ENCODE data around the gene RANBP3. TPM values are rescaled to one million over a fixed set of nuclear protein-coding genes. Genes with fewer than 3 reads are reported as not detected.

Gene RANBP3
- total RNA-seq, 4 donors from 2014 or later, result 37.4 to 74.3 (median 61.3) TPM

DNA sequence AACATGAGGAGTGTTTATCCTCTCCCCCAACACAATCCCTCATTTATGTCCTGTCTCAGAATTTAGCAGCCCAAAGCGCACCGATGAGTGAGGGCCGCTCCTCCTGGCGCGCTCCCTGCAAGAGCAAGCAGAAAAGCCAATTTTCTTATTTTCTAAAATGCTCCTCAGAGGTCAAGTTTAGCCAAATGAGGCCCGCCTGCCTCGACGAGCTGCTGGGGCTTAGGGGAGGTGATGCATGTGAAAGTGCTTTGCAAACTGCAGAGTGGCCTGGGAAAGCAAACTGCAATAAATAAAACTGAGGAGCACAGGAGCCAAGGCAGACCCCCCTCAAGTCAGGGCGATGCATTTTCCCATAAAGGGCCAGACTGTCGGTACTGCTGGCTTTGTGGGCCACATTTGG lies 34.9 kb downstream of the RANBP3 start:
- in situ Hi-C loops (cut with MboI; ENCODE audit: low sequenced_read_pairs in 4 of 4) (no loop called here), intact Hi-C loops (cut with DNase I; ENCODE audit: low total_unique reads) (no loop called here)
- no peak for TF ChIP-seq CTCF (IDR thresholded peaks at IDR 0.05 in 4 of 5, conservative IDR thresholded peaks at IDR 0.05 in 1 of 5)
- ATAC-seq, result no peak
- Histone ChIP-seq H3K27me3 (no peaks in the 10 kb centered on the region), H3K4me1 (peaks cover 8 to 15% of the 10 kb centered on the region in 2 donors), H3K36me3 (peaks cover 0 to 4% of the 10 kb centered on the region in 2 donors), H3K27ac (no peak overlapping the region), H3K4me3 (no peak overlapping the region), H3K9me3 (no peaks in the 10 kb centered on the region)
- no peak for DNase-seq

- Histone ChIP-seq H3K4me3 (no peak overlapping the region), H3K36me3 (peaks cover 0 to 4% of the 10 kb centered on the region in 2 donors), H3K27me3 (no peaks in the 10 kb centered on the region), H3K9me3 (no peaks in the 10 kb centered on the region), H3K27ac (no peak overlapping the region), H3K4me1 (peaks cover 8 to 15% of the 10 kb centered on the region in 2 donors)
- in situ Hi-C loops (cut with MboI; ENCODE audit: low sequenced_read_pairs in 4 of 4) (no loop called here), intact Hi-C loops (cut with DNase I; ENCODE audit: low total_unique reads) (no loop called here)
- TF ChIP-seq CTCF (IDR thresholded peaks at IDR 0.05 in 4 of 5, conservative IDR thresholded peaks at IDR 0.05 in 1 of 5) (no peak), POLR2A (IDR thresholded peaks at IDR 0.05) (no peak)
- no peak for DNase-seq
- no peak for ATAC-seq
These were observed 36.3 kb downstream of the RANBP3 start for GRCh38 chr19:5941673-5942072.

DNA sequence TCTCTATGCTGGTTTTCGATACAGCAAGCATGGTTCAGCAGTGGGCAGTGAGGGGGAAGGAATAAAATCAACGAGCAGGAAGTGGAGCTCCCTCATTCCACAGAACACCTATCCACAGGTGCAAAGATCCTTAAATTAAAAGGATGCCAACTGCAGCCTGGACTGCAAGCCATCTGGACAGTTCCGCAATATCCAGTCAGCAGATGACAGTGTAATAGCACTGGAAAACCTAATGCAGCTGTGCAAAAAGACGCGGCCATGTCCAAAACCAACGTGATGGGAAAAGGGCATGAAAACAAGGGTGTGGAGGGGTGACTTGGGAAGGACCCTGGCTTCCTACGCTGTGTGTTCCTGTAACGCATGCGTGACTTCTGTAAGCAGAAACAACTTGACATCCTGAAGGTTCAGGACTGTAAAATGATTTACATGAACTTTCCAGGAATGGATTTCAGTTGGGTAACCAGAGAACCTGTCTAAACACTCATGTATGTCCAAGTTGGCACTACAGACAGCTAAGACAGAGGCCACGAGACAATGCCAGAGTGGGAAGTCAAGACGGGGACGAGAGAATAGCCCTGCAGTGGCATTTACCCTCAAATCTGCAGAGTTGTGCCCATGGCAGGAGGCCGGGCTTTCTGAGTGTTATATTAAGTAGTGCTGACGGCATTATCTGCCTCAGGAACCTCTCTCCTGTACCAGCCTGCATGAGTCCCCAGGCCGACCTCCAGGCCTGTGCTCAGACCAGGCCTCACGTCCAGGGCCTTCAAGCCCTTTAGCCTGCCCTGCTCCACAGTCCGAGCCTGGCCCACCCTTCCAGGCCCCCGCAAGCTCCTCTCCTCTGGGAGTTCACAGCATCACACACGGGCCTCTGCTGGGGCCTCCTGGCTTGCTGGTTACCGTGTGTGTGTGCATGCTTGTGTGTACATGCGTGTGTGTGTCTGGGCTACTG lies 37.4 kb downstream of the RANBP3 start:
- DNase-seq, result no peak
- H3K36me3 ChIP-seq, result peaks cover 0 to 4% of the 10 kb centered on the region in 2 donors

DNA sequence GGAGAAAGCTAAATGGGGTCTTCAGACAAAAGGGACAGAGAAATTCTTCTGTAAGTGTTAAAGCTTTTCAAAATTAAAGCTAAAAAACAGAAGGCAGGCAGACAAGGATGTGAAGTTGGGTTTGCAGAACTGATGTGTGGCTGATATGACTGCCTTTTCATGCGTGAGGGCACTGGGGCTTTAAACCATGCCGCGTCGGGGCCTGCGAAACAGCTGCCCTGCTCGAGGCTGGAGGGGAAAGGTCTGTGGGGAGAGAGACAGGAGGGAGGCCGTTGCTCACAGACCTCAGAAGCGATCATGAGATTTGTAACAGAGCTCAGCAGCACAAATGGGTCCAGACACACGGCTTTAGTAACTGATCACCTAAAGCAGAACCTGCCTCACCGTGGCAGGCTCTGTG lies 40.4 kb downstream of the RANBP3 start:
- no peaks in the 10 kb centered on the region for H3K27me3 ChIP-seq
- no peak overlapping the region for H3K27ac ChIP-seq
- no peak overlapping the region for H3K4me3 ChIP-seq
- peaks cover 0 to 8% of the 10 kb centered on the region in 2 donors for H3K36me3 ChIP-seq
- ATAC-seq (no peak), DNase-seq (no peak)
- no peak for TF ChIP-seq CTCF (IDR thresholded peaks at IDR 0.05 in 4 of 5, conservative IDR thresholded peaks at IDR 0.05 in 1 of 5)
- no peak for TF ChIP-seq POLR2A (IDR thresholded peaks at IDR 0.05)
- intact Hi-C loops (cut with DNase I; ENCODE audit: low total_unique reads), result no loop called here
- peaks cover 18 to 23% of the 10 kb centered on the region in 2 donors for H3K4me1 ChIP-seq
- in situ Hi-C loops (cut with MboI; ENCODE audit: low sequenced_read_pairs in 4 of 4), result no loop called here
- no peaks in the 10 kb centered on the region for H3K9me3 ChIP-seq

More for the DNA sequence above, 37.4 kb downstream of the RANBP3 start:
- H3K4me1 ChIP-seq, result peaks cover 11 to 15% of the 10 kb centered on the region in 2 donors
- intact Hi-C loops (cut with DNase I; ENCODE audit: low total_unique reads) (no loop called here), in situ Hi-C loops (cut with MboI; ENCODE audit: low sequenced_read_pairs in 4 of 4) (no loop called here)
- peak overlapping the region in 1 of 4 donors; percentile 18 for H3K27ac ChIP-seq
- ATAC-seq, result peak; percentile 78 to 80
- no peaks in the 10 kb centered on the region for H3K9me3 ChIP-seq
- no peaks in the 10 kb centered on the region for H3K27me3 ChIP-seq
- TF ChIP-seq CTCF (IDR thresholded peaks at IDR 0.05 in 4 of 5, conservative IDR thresholded peaks at IDR 0.05 in 1 of 5), result no peak
- no peak for TF ChIP-seq POLR2A (IDR thresholded peaks at IDR 0.05)
- no peak overlapping the region for H3K4me3 ChIP-seq

Measured in gastrocnemius medialis (tissue), 4 donors.